ENCODE measurements around the gene ABCB11. TPM values are rescaled to one million over a fixed set of nuclear protein-coding genes. Genes with fewer than 3 reads are reported as not detected.

The ABCB11 gene
- total RNA-seq, 6 experiments from 2014 or later = 21.3 to 128 (median 54.8) TPM

DNA sequence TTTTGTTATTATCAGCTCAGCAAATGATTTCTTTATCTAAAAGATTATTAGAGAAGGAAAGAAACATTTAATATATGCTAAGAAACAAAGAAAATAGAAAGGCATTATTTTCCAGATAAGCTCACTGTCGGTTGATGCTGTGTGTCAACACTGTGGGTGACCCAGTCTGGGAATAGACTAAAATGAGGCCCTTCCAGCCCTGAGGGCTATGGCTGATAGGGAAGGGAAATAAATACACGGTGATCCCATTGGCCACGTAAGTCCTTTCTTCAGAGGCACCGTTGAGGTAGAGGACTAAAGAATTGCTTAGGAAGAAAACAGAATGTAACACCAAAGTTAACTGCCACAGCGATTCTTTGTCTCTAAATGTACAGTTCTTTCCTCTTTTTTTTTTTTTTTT is 1.8 kb downstream of the ABCB11 start:
- DNase-seq (no peak), ATAC-seq (peak; percentile 41 to 59 (median 48))
- no peak for TF ChIP-seq POLR2A (IDR thresholded peaks at IDR 0.05)
- TF ChIP-seq, protein P1, sequence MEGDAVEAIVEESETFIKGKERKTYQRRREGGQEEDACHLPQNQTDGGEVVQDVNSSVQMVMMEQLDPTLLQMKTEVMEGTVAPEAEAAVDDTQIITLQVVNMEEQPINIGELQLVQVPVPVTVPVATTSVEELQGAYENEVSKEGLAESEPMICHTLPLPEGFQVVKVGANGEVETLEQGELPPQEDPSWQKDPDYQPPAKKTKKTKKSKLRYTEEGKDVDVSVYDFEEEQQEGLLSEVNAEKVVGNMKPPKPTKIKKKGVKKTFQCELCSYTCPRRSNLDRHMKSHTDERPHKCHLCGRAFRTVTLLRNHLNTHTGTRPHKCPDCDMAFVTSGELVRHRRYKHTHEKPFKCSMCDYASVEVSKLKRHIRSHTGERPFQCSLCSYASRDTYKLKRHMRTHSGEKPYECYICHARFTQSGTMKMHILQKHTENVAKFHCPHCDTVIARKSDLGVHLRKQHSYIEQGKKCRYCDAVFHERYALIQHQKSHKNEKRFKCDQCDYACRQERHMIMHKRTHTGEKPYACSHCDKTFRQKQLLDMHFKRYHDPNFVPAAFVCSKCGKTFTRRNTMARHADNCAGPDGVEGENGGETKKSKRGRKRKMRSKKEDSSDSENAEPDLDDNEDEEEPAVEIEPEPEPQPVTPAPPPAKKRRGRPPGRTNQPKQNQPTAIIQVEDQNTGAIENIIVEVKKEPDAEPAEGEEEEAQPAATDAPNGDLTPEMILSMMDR (IDR thresholded peaks at IDR 0.05) = no peak
- intact Hi-C loops (cut with DNase I) = no loop called here
- Histone ChIP-seq H3K9me3 (no peaks in the 10 kb centered on the region), H3K4me3 (peak overlapping the region in 2 of 3 donors; percentile 61 to 65), H3K36me3 (no peaks in the 10 kb centered on the region), H3K4me1 (peaks cover 0 to 59% (median 7%) of the 10 kb centered on the region in 4 donors), H3K27me3 (no peaks in the 10 kb centered on the region), H3K27ac (peak overlapping the region in 2 of 3 donors; percentile 74 to 96)
- 25% methylated on average over 5 of the region's 5 CpGs for WGBS (ENCODE audit: insufficient coverage, low coverage, low lambda C conversion rate, missing lambda C conversion rate)

DNA sequence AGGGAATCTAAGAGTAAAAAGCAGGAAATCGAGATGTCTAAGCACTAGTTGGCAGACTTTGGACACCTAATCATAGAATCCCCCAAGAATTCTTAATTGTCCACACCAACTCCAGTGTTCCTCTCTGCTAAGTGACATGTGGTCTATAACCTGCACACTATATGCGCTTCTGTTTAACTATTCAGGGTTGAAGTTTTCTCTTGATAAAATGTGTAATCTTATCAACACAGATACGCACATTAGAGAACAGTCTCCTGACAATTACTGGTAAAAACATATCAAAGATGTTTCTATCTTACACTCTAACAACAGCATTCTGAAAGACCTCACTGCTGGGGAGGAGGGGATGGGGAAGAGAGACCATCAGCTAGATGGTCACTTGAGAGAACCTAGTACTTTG is 3.9 kb downstream of the ABCB11 start:
- Histone ChIP-seq H3K36me3 (peaks cover 0 to 3% (median 0%) of the 10 kb centered on the region in 4 donors), H3K9me3 (no peaks in the 10 kb centered on the region), H3K27me3 (no peaks in the 10 kb centered on the region), H3K4me1 (peaks cover 0 to 60% (median 8%) of the 10 kb centered on the region in 4 donors), H3K4me3 (no peak overlapping the region), H3K27ac (peak overlapping the region in 2 of 3 donors; percentile 74 to 96)
- no peak for ATAC-seq
- DNase-seq = no peak
- TF ChIP-seq, protein P1 (IDR thresholded peaks at IDR 0.05) = no peak
- TF ChIP-seq POLR2A (IDR thresholded peaks at IDR 0.05) = no peak
- intact Hi-C loops (cut with DNase I) = no loop called here
- WGBS (ENCODE audit: insufficient coverage, low coverage, low lambda C conversion rate, missing lambda C conversion rate) = 57% methylated on average over 3 of the region's 3 CpGs

DNA sequence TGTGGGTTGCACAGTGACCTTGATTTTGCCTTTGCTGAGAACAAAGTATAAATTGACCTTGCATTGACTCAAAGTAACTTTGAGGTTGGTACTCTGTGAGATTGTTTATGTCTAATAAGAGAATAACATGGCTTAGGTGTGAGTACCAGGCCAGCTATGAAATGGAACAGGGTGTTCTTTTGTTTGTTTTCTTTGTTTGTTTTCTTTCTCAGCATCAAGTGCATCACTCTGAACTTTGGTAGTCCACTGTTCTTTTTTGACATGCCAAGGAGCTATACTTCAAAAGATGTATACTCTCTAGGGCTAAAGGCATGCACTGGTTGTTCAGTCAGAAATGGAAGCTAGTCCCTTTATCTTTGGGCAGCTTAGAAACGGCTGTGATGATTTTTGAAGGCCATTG is 5.1 kb downstream of the ABCB11 start:
- intact Hi-C loops (cut with DNase I) = no loop called here
- Histone ChIP-seq H3K4me1 (peaks cover 0 to 50% (median 5%) of the 10 kb centered on the region in 4 donors), H3K27ac (peak overlapping the region in 2 of 3 donors; percentile 47 to 96), H3K36me3 (peaks cover 0 to 3% (median 0%) of the 10 kb centered on the region in 4 donors), H3K4me3 (no peak overlapping the region), H3K9me3 (no peaks in the 10 kb centered on the region), H3K27me3 (no peaks in the 10 kb centered on the region)
- DNase-seq (no peak), ATAC-seq (peak; percentile 46 to 73 (median 60))
- 18% methylated on average over 1 of the region's 1 CpG for WGBS (ENCODE audit: insufficient coverage, low coverage, low lambda C conversion rate, missing lambda C conversion rate)
- TF ChIP-seq, protein P1 (IDR thresholded peaks at IDR 0.05) = no peak
- no peak for TF ChIP-seq POLR2A (IDR thresholded peaks at IDR 0.05)

DNA sequence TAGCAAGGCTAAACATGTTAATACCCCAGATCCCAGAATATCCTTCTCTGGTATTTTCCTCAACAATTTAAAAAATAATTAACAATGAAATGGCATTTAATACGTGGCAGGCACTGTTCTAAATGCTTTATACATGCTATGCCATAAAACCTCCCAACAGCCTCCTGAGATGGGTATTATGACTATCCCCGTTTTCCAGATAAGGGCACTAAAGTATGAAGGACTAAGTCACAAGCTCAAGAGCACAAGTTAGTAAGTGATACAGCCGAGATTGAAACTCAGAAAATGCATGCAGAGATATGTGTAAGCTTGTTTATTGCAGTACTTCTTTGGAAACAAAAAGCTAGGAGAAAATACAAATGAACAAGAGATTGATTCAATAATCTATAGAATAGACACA is 8.0 kb downstream of the ABCB11 start:
- WGBS (ENCODE audit: insufficient coverage, low coverage, low lambda C conversion rate, missing lambda C conversion rate) = 55% methylated on average over 3 of the region's 3 CpGs

More for the DNA sequence above, 8.0 kb downstream of the ABCB11 start:
- H3K4me3 ChIP-seq = no peak overlapping the region
- TF ChIP-seq, protein P1 (IDR thresholded peaks at IDR 0.05) = no peak
- no peak for TF ChIP-seq POLR2A (IDR thresholded peaks at IDR 0.05)
- DNase-seq (no peak), ATAC-seq (no peak)
- peaks cover 0 to 3% (median under 1%) of the 10 kb centered on the region in 4 donors for H3K36me3 ChIP-seq
- H3K9me3 ChIP-seq = no peaks in the 10 kb centered on the region
- no peaks in the 10 kb centered on the region for H3K27me3 ChIP-seq
- intact Hi-C loops (cut with DNase I) = no loop called here
- H3K27ac ChIP-seq = no peak overlapping the region
- H3K4me1 ChIP-seq = peaks cover 0 to 44% (median 5%) of the 10 kb centered on the region in 4 donors
